HepG2 (cell line): ENCODE data around the gene HERPUD2. TPM values are rescaled to one million over a fixed set of nuclear protein-coding genes. Genes with fewer than 3 reads are reported as not detected.

ENCODE experiments used
- ATAC-seq: fragments of 200-7000 bp; cut with Tn5 transposase; 3 replicates; pipeline ENCODE4 v1.9.1; 2020; ENCODE audit warnings: mild to moderate bottlenecking, moderate library complexity
- BruUV-seq: library from RNA; stranded (reverse); fragments of 400-500 nt; replicated peaks from 2 replicates; lab custom pipeline; 2021; lab: Mats Ljungman, UMichigan
- CTCF ChIA-PET: fragments of 300-600 bp; formaldehyde crosslinking; extraction: SDS; loops from one replicate; lab custom pipeline; 2021; ENCODE audit warnings: low total read pairs, inconsistent platforms, low intra/inter-chr PET ratio; lab: Yijun Ruan, JAX
- POLR2A ChIA-PET: fragments of 350-600 bp; sonication (Branson Sonifier 250); formaldehyde crosslinking; loops from one replicate; lab custom pipeline; 2020; ENCODE audit warnings: antibody characterized with exemption, inconsistent platforms; lab: Yijun Ruan, JAX
- DNase-seq: peaks from one replicate; pipeline ENCODE4 v3.0.0-alpha.2; 2015; ENCODE audit warnings: low spot score
- FAIRE-seq: peaks from 3 replicates; lab custom pipeline; 2011; peaks lifted over from hg19 to GRCh38; lab: Jason Lieb, UNC
- H2AFZ ChIP-seq: one replicate; pipeline ENCODE4 v1.6.1; 2011; ENCODE audit warnings: low read length, inconsistent platforms
- H3K27ac ChIP-seq: fragments of 300-600 bp; 3 replicates; pipeline ENCODE4 v1.8.0; 2011; ENCODE audit warnings: mixed run types, mild to moderate bottlenecking, mixed read lengths, low read length, inconsistent platforms; ENCODE audit not compliant: insufficient read depth; ENCODE audit errors: extremely low read length
- H3K27me3 ChIP-seq, 2 experiments: fragments of 200-600 bp in 1 of 2; 2 replicates in 1 of 2; 3 replicates in 1 of 2; pipeline versions ENCODE4 v1.6.0 to v1.8.0; 2011; ENCODE audit warnings: low read length in 2 of 2, mild to moderate bottlenecking in 2 of 2, moderate library complexity in 2 of 2, inconsistent platforms in 1 of 2; ENCODE audit not compliant: insufficient read depth in 2 of 2, control insufficient read depth in 1 of 2
- H3K36me3 ChIP-seq, 2 experiments: fragments of 200-600 bp in 1 of 2; replicated peaks in 1 of 2; 2 replicates in 1 of 2; 3 replicates in 1 of 2; pipeline versions ENCODE4 v1.5.1 to v1.8.0; 2011; ENCODE audit warnings: low read length in 2 of 2, inconsistent platforms in 1 of 2; ENCODE audit not compliant: insufficient read depth in 2 of 2, control insufficient read depth in 1 of 2
- H3K4me1 ChIP-seq: 2 replicates; pipeline ENCODE4 v1.5.1; 2012; ENCODE audit warnings: low read length, inconsistent platforms; ENCODE audit not compliant: insufficient read depth
- H3K4me2 ChIP-seq: 2 replicates; pipeline ENCODE4 v1.6.0; 2011; ENCODE audit warnings: low read depth, low read length, inconsistent platforms
- H3K4me3 ChIP-seq, 3 experiments: fragments of 200-600 bp in 1 of 3; sonication (generic), shearing (Covaris generic) in 1 of 3; replicated peaks in 1 of 3; 2 replicates each; pipeline ENCODE4 v1.5.1; 2011 to 2016; ENCODE audit warnings: low read length in 3 of 3, inconsistent platforms in 2 of 3, low read depth in 2 of 3, mild to moderate bottlenecking in 2 of 3, control low read depth in 1 of 3, mixed read lengths in 1 of 3; ENCODE audit not compliant: insufficient read depth in 1 of 3
- H3K79me2 ChIP-seq: one replicate; pipeline ENCODE4 v1.6.1; 2011; ENCODE audit warnings: low read length, inconsistent platforms; ENCODE audit not compliant: insufficient read depth
- H3K9ac ChIP-seq: 2 replicates; pipeline ENCODE4 v1.6.0; 2011; ENCODE audit warnings: mild to moderate bottlenecking, low read depth, low read length, inconsistent platforms; ENCODE audit not compliant: insufficient read depth
- H3K9me3 ChIP-seq: 2 replicates; pipeline ENCODE4 v1.5.1; 2012; ENCODE audit warnings: mild to moderate bottlenecking, low read length
- H4K20me1 ChIP-seq: 2 replicates; pipeline ENCODE4 v1.6.0; 2011; ENCODE audit warnings: inconsistent platforms, mild to moderate bottlenecking, low read length, moderate library complexity; ENCODE audit not compliant: insufficient read depth
- ATF7 ChIP-seq, 2 experiments: fragments of 450-650 bp in 1 of 2; sonication (generic) in 1 of 2; formaldehyde crosslinking in 1 of 2; IDR thresholded peaks; 2 replicates each; pipeline versions ENCODE4 v1.4.0 to v1.6.1; 2016 to 2020; ENCODE audit warnings: antibody characterized with exemption in 1 of 2, mild to moderate bottlenecking in 1 of 2, missing genetic modification reagents in 1 of 2
- CEBPB ChIP-seq: IDR thresholded peaks from 2 replicates; pipeline ENCODE4 v1.6.1; 2011; ENCODE audit warnings: low read depth, low read length, improper control_type of control experiment, borderline replicate concordance
- CHCHD3 ChIP-seq: sonication (generic); formaldehyde crosslinking; IDR thresholded peaks from 2 replicates; pipeline ENCODE4 v1.8.0; 2022; ENCODE audit warnings: mild to moderate bottlenecking, missing genetic modification reagents, moderate library complexity
- ETS1 ChIP-seq: sonication (generic); formaldehyde crosslinking; IDR thresholded peaks from 2 replicates; pipeline ENCODE4 v1.4.0; 2020; ENCODE audit warnings: missing genetic modification reagents
- HOXA9 ChIP-seq: sonication (generic); formaldehyde crosslinking; IDR thresholded peaks from 2 replicates; pipeline ENCODE4 v1.8.1; 2022; ENCODE audit warnings: missing genetic modification reagents, mild to moderate bottlenecking, moderate library complexity, borderline replicate concordance
- NFRKB ChIP-seq: fragments of 450-650 bp; IDR thresholded peaks from 2 replicates; pipeline ENCODE4 v1.6.1; 2017
- NRL ChIP-seq: sonication (generic); formaldehyde crosslinking; IDR thresholded peaks from 2 replicates; pipeline ENCODE4 v1.5.0; 2020; ENCODE audit warnings: missing genetic modification reagents, mild to moderate bottlenecking, moderate library complexity, borderline replicate concordance
- ONECUT2 ChIP-seq: sonication (generic); formaldehyde crosslinking; IDR thresholded peaks from 2 replicates; pipeline ENCODE4 v1.4.0; 2020; ENCODE audit warnings: missing genetic modification reagents
- POGZ ChIP-seq: sonication (generic); formaldehyde crosslinking; IDR thresholded peaks from 2 replicates; pipeline ENCODE4 v1.4.0; 2020; ENCODE audit warnings: mild to moderate bottlenecking, missing genetic modification reagents
- RBFOX2 ChIP-seq: fragments of 200-400 bp; formaldehyde crosslinking; IDR thresholded peaks from 2 replicates; pipeline ENCODE4 v1.6.1; 2017; ENCODE audit warnings: low read depth, mild to moderate bottlenecking, low read length
- SP4 ChIP-seq: sonication (generic); formaldehyde crosslinking; IDR thresholded peaks from 2 replicates; pipeline ENCODE4 v1.8.1; 2023; ENCODE audit warnings: mild to moderate bottlenecking, missing genetic modification reagents
- THAP7 ChIP-seq: sonication (generic); formaldehyde crosslinking; IDR thresholded peaks from 2 replicates; pipeline ENCODE4 v1.8.1; 2023; ENCODE audit warnings: mild to moderate bottlenecking, missing genetic modification reagents
- ZBTB39 ChIP-seq: sonication (generic); formaldehyde crosslinking; IDR thresholded peaks from 2 replicates; pipeline ENCODE4 v1.5.0; 2020; ENCODE audit warnings: missing genetic modification reagents
- ZNF24 ChIP-seq: fragments of 450-650 bp; IDR thresholded peaks from 2 replicates; pipeline ENCODE4 v1.6.1; 2017; ENCODE audit warnings: antibody characterized with exemption, mild to moderate bottlenecking
- ZNF263 ChIP-seq: sonication (generic); formaldehyde crosslinking; IDR thresholded peaks from 2 replicates; pipeline ENCODE4 v1.4.0; 2020; ENCODE audit warnings: missing genetic modification reagents
- ZNF354B ChIP-seq: sonication (generic); formaldehyde crosslinking; IDR thresholded peaks from 2 replicates; pipeline ENCODE4 v1.8.0; 2022; ENCODE audit warnings: mild to moderate bottlenecking, missing genetic modification reagents
- WGBS: methylation state at CpG from one replicate; pipeline ENCODE4 v1.1.6; 2017; ENCODE audit warnings: low lambda C conversion rate; 5-methylcytosine and 5-hydroxymethylcytosine counted together
- in situ Hi-C: cut with HindIII; loops from 2 replicates; pipeline ENCODE4 v1.10.0; 2017; ENCODE audit warnings: low pct_unique_long_range_greater_than_20kb; ENCODE audit not compliant: extremely low pct_ligation_motif_present
- intact Hi-C: fragments of 100-400 bp; cut with micrococcal nuclease; formaldehyde crosslinking; loops from one replicate; pipeline ENCODE4 v1.10.0; 2022; ENCODE audit not compliant: unreplicated experiment
- polyA plus RNA-seq, 8 experiments: library from polyadenylated mRNA; depleted of rRNA in 3 of 8; stranded (reverse) in 7 of 8; unstranded in 1 of 8; fragments of >200 nt; fragmentation: Illumina TruSeq in 4 of 8; extraction: Trizol in 4 of 8; gene quantifications; 2 replicates each; pipeline versions ENCODE4 v1.2.1 to v1.2.3, GENCODE V29; 2011 to 2016; ENCODE audit warnings: low read depth in 4 of 8, missing spikeins in 1 of 8, mixed read lengths in 1 of 8; ENCODE audit not compliant: insufficient read depth in 1 of 8
- total RNA-seq, 5 experiments: library from RNA; depleted of rRNA; stranded (reverse); fragments of >200 nt; fragmentation: Illumina TruSeq; extraction: Trizol; gene quantifications; 2 replicates each; pipeline ENCODE4 v1.2.3, GENCODE V29; 2016; ENCODE audit warnings: low read depth in 1 of 5
- TF ChIP-seq, protein P1 (sequence below): sonication (generic); formaldehyde crosslinking; IDR thresholded peaks from 2 replicates; pipeline ENCODE4 v1.9.0; 2021; ENCODE audit warnings: missing genetic modification reagents, mild to moderate bottlenecking, borderline replicate concordance
- TF ChIP-seq, protein P2 (sequence below): sonication (generic); formaldehyde crosslinking; IDR thresholded peaks from 2 replicates; pipeline ENCODE4 v1.4.0; 2020; ENCODE audit warnings: missing genetic modification reagents

Gene HERPUD2
- total and polyA plus RNA-seq, 2 of the 13 experiments (the other 11 are each of a cell fraction or from before 2014, with no cell fraction given), result 10.7 to 38.6 TPM

- no peak for ATAC-seq
- no peak overlapping the region for H3K27ac ChIP-seq
- intact Hi-C loops, result no loop called here
- no peak for TF ChIP-seq HOXA9
- TF ChIP-seq CEBPB, result no peak
- TF ChIP-seq ETS1 (CRISPR knock-in tag), result no peak
- no peak for TF ChIP-seq POGZ
- no peak for TF ChIP-seq SP4
- no peak for TF ChIP-seq CHCHD3
- TF ChIP-seq ONECUT2 (CRISPR knock-in tag), result no peak
- no peak for TF ChIP-seq ATF7 (IDR thresholded peaks at IDR 0.05)
- no peak for TF ChIP-seq ATF7 (CRISPR knock-in tag; IDR thresholded peaks at IDR 0.05)
- TF ChIP-seq, protein P1, sequence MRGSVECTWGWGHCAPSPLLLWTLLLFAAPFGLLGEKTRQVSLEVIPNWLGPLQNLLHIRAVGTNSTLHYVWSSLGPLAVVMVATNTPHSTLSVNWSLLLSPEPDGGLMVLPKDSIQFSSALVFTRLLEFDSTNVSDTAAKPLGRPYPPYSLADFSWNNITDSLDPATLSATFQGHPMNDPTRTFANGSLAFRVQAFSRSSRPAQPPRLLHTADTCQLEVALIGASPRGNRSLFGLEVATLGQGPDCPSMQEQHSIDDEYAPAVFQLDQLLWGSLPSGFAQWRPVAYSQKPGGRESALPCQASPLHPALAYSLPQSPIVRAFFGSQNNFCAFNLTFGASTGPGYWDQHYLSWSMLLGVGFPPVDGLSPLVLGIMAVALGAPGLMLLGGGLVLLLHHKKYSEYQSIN (CRISPR knock-in tag), result no peak
- TF ChIP-seq ZNF24, result no peak
- TF ChIP-seq ZNF263 (CRISPR knock-in tag), result no peak
- TF ChIP-seq, protein P2, sequence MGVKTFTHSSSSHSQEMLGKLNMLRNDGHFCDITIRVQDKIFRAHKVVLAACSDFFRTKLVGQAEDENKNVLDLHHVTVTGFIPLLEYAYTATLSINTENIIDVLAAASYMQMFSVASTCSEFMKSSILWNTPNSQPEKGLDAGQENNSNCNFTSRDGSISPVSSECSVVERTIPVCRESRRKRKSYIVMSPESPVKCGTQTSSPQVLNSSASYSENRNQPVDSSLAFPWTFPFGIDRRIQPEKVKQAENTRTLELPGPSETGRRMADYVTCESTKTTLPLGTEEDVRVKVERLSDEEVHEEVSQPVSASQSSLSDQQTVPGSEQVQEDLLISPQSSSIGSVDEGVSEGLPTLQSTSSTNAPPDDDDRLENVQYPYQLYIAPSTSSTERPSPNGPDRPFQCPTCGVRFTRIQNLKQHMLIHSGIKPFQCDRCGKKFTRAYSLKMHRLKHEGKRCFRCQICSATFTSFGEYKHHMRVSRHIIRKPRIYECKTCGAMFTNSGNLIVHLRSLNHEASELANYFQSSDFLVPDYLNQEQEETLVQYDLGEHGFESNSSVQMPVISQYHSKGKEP, result no peak
- no peak for TF ChIP-seq ZBTB39
- TF ChIP-seq THAP7 (CRISPR knock-in tag), result no peak
- TF ChIP-seq NRL (CRISPR knock-in tag), result no peak
- TF ChIP-seq ZNF354B (CRISPR knock-in tag), result no peak
- TF ChIP-seq RBFOX2, result no peak
- TF ChIP-seq NFRKB, result no peak
Observed at GRCh38 chr7:35676211-35676610, 18.7 kb downstream of the HERPUD2 start.

More at GRCh38 chr7:35676211-35676610, 18.7 kb downstream of the HERPUD2 start:
- H4K20me1 ChIP-seq, result no peaks in the 10 kb centered on the region; the same call in 1 of the 2 replicates
- H3K9me3 ChIP-seq, result no peaks in the 10 kb centered on the region
- no peak overlapping the region for H2AFZ ChIP-seq
- no TSS peak for BruUV-seq
- no peaks in the 10 kb centered on the region for H3K4me1 ChIP-seq
- no peak overlapping the region for H3K9ac ChIP-seq
- no peak overlapping the region for H3K4me2 ChIP-seq
- H3K27me3 ChIP-seq, result no peaks in the 10 kb centered on the region; a peak in 1 of 5 replicates
- in situ Hi-C loops, result no loop called here
- no peak overlapping the region for H3K4me3 ChIP-seq
- 0 out of 5 replicates have a peak, but pooled peaks cover 0 to 2% of the 10 kb centered on the region in 2 experiments for H3K36me3 ChIP-seq
- WGBS, result 100% methylated on average over 1 of the region's 1 CpG
- DNase-seq, result no peak
- no peak for FAIRE-seq
- CTCF ChIA-PET, result no interaction called here
- POLR2A ChIA-PET, result no interaction called here
- H3K79me2 ChIP-seq, result peaks cover 23% of the 10 kb centered on the region
